Small intestine (tissue), 7 donors: ENCODE results near the gene MYO15A. TPM values are rescaled to one million over a fixed set of nuclear protein-coding genes. Genes with fewer than 3 reads are reported as not detected.

Experiments
- DNase-seq, 2 donors: peaks; one replicate each; pipeline versions ENCODE4 v3.0.0 to v3.0.0-alpha.2; 2013
- FAIRE-seq: peaks from 2 replicates; lab custom pipeline; 2012; peaks lifted over from hg19 to GRCh38; lab: Jason Lieb, UNC
- H3K27ac ChIP-seq, 3 donors: one replicate each; pipeline ENCODE4 v1.5.1; 2013; ENCODE audit warnings: low read length in 2 of 3, mild to moderate bottlenecking in 2 of 3, control low read depth in 1 of 3, inconsistent platforms in 1 of 3, low read depth in 1 of 3, moderate library complexity in 1 of 3
- H3K27me3 ChIP-seq, 3 donors: one replicate each; pipeline ENCODE4 v1.6.1; 2013; ENCODE audit warnings: low read length in 3 of 3, inconsistent platforms in 1 of 3; ENCODE audit not compliant: control insufficient read depth in 3 of 3, insufficient read depth in 3 of 3
- H3K36me3 ChIP-seq, 3 donors: one replicate each; pipeline ENCODE4 v1.6.1; 2013; ENCODE audit warnings: low read length in 3 of 3, inconsistent platforms in 1 of 3, low read depth in 1 of 3, mild to moderate bottlenecking in 1 of 3, moderate library complexity in 1 of 3; ENCODE audit not compliant: control insufficient read depth in 3 of 3, insufficient read depth in 2 of 3
- H3K4me1 ChIP-seq, 3 donors: one replicate each; pipeline ENCODE4 v1.6.1; 2013; ENCODE audit warnings: low read length in 2 of 3, inconsistent platforms in 1 of 3, low read depth in 1 of 3, mild to moderate bottlenecking in 1 of 3, moderate library complexity in 1 of 3; ENCODE audit not compliant: control insufficient read depth in 3 of 3, insufficient read depth in 2 of 3
- H3K4me3 ChIP-seq, 3 donors: one replicate each; pipeline ENCODE4 v1.5.1; 2013; ENCODE audit warnings: low read length in 3 of 3, control low read depth in 1 of 3, inconsistent platforms in 1 of 3, low read depth in 1 of 3, mild to moderate bottlenecking in 1 of 3, moderate library complexity in 1 of 3
- H3K9me3 ChIP-seq, 2 donors: one replicate each; pipeline ENCODE4 v1.6.1; 2013; ENCODE audit warnings: low read depth in 1 of 2, low read length in 1 of 2; ENCODE audit not compliant: control insufficient read depth in 2 of 2, insufficient read depth in 1 of 2
- WGBS, 3 donors: extraction: QIAGEN DNeasy Blood & Tissue Kit; methylation state at CpG; one replicate each; pipeline ENCODE4 v1.1.7; 2013; 5-methylcytosine and 5-hydroxymethylcytosine counted together
- polyA plus RNA-seq, 4 donors: library from polyadenylated mRNA; stranded (reverse) in 3 of 4; unstranded in 1 of 4; fragments of 200-250 nt in 3 of 4; fragments of 120-200 nt in 1 of 4; gene quantifications; one replicate each; pipeline versions ENCODE4 v1.2.1 to v1.2.3, GENCODE V29; 2013
- donor health status: healthy with polysubstance abuse.
- donor health status: control.
- donor health status: control.
- donor health status: Bipolar disorder and iron deficiency.
- donor health status: healthy.

The MYO15A gene
- polyA plus RNA-seq, 4 donors = 0.22 to 2.7 (median 1.6) TPM

GRCh38 chr17:18094409-18094807, 14.1 kb upstream of the MYO15A start:
- FAIRE-seq = no peak
- peaks cover 4 to 73% (median 14%) of the 10 kb centered on the region in 3 donors for H3K36me3 ChIP-seq
- WGBS, 3 donors = 95 to 99% (median 98%) methylated on average over 10 of the region's 10 CpGs

GRCh38 chr17:18099516-18099915, 9.0 kb upstream of the MYO15A start:
- H3K9me3 ChIP-seq = no peaks in the 10 kb centered on the region
- WGBS, 3 donors = 90 to 92% (median 90%) methylated on average over 13 to 14 of the region's 14 CpGs
- H3K4me3 ChIP-seq = no peak overlapping the region
- DNase-seq = no peak
- no peak for FAIRE-seq
- H3K4me1 ChIP-seq = no peaks in the 10 kb centered on the region
- peaks cover 5 to 89% (median 24%) of the 10 kb centered on the region in 3 donors for H3K36me3 ChIP-seq
- no peak overlapping the region for H3K27ac ChIP-seq
- no peaks in the 10 kb centered on the region for H3K27me3 ChIP-seq

More at GRCh38 chr17:18094409-18094807, 14.1 kb upstream of the MYO15A start:
- Histone ChIP-seq H3K27ac (no peak overlapping the region), H3K4me1 (no peaks in the 10 kb centered on the region), H3K4me3 (no peak overlapping the region), H3K9me3 (no peaks in the 10 kb centered on the region), H3K27me3 (no peaks in the 10 kb centered on the region)
- no peak for DNase-seq

GRCh38 chr17:18100616-18101015, 7.9 kb upstream of the MYO15A start:
- FAIRE-seq (no peak), DNase-seq (no peak)
- peaks cover 4 to 92% (median 24%) of the 10 kb centered on the region in 3 donors for H3K36me3 ChIP-seq
- no peak overlapping the region for H3K27ac ChIP-seq
- H3K9me3 ChIP-seq = no peaks in the 10 kb centered on the region
- no peaks in the 10 kb centered on the region for H3K4me1 ChIP-seq
- no peak overlapping the region for H3K4me3 ChIP-seq
- H3K27me3 ChIP-seq = no peaks in the 10 kb centered on the region
- 88 to 90% (median 89%) methylated on average over 10 of the region's 10 CpGs for WGBS, 3 donors

GRCh38 chr17:18101828-18102227, 6.7 kb upstream of the MYO15A start:
- Histone ChIP-seq H3K4me3 (no peak overlapping the region), H3K27me3 (no peaks in the 10 kb centered on the region), H3K36me3 (peaks cover 3 to 96% (median 24%) of the 10 kb centered on the region in 3 donors), H3K4me1 (no peaks in the 10 kb centered on the region), H3K9me3 (no peaks in the 10 kb centered on the region), H3K27ac (no peak overlapping the region)
- FAIRE-seq (no peak), DNase-seq (no peak)
- WGBS, 3 donors = 89 to 93% (median 92%) methylated on average over 9 of the region's 9 CpGs

DNA sequence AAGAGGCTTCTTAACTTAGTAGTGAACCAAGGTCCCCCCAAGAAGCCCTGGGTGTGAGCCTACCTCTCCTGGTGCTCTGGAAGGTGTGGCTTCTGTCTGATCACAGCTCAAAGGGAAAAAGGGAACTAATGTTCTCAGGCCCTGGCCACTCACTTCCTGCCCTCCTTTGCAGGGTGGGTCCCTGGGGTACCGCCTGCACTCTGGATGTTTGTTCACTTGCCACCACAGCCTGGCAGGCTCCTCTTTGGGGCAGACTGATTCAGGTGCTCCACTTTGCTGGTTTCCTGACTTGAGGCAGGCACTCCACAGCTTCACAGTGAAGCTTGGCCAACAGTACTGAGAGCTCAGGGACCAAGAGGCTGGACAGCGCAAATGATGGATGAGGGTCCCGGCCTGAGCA, 5.9 kb upstream of the MYO15A start:
- no peak overlapping the region for H3K27ac ChIP-seq
- no peaks in the 10 kb centered on the region for H3K4me1 ChIP-seq
- no peak overlapping the region for H3K4me3 ChIP-seq
- H3K27me3 ChIP-seq = no peaks in the 10 kb centered on the region
- FAIRE-seq (no peak), DNase-seq (no peak)
- 82 to 92% (median 83%) methylated on average over 3 of the region's 3 CpGs for WGBS, 3 donors
- no peaks in the 10 kb centered on the region for H3K9me3 ChIP-seq
- H3K36me3 ChIP-seq = peaks cover 3 to 96% (median 22%) of the 10 kb centered on the region in 3 donors

DNA sequence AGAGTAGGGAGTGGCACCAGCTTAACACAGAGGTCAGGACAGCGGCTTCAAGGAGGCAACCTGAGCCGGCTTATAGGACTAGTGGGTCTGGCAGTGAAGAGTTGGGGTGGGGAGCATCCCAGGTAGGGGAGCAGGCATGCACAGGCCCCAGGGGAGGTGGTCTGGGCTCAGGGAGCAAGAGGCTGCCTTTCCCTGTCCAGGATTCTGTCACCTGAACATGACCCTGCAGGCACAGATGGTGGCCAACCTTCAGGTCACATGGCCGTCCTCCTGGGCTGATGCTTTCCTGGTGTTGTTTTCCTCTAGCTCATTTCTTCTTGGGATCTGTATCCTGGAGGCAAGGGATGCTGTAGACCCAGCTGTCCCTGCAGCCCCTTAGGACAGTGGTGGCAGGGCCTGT, 3.5 kb upstream of the MYO15A start:
- no peaks in the 10 kb centered on the region for H3K27me3 ChIP-seq
- peaks cover 3 to 78% (median 10%) of the 10 kb centered on the region in 3 donors for H3K36me3 ChIP-seq
- no peak for FAIRE-seq
- WGBS, 3 donors = 89 to 95% (median 91%) methylated on average over 3 of the region's 3 CpGs
- H3K27ac ChIP-seq = no peak overlapping the region
- H3K4me1 ChIP-seq = no peaks in the 10 kb centered on the region
- no peaks in the 10 kb centered on the region for H3K9me3 ChIP-seq
- no peak overlapping the region for H3K4me3 ChIP-seq
- no peak for DNase-seq

- no peak overlapping the region for H3K27ac ChIP-seq
- H3K27me3 ChIP-seq = no peaks in the 10 kb centered on the region
- WGBS, 3 donors = 88 to 98% (median 95%) methylated on average over 6 of the region's 6 CpGs
- peaks cover 3 to 73% (median 5%) of the 10 kb centered on the region in 3 donors for H3K36me3 ChIP-seq
- H3K4me1 ChIP-seq = no peaks in the 10 kb centered on the region
- FAIRE-seq (no peak), DNase-seq (no peak)
- H3K9me3 ChIP-seq = no peaks in the 10 kb centered on the region
- H3K4me3 ChIP-seq = no peak overlapping the region
These were observed 3.0 kb upstream of the MYO15A start for GRCh38 chr17:18105595-18105994.

DNA sequence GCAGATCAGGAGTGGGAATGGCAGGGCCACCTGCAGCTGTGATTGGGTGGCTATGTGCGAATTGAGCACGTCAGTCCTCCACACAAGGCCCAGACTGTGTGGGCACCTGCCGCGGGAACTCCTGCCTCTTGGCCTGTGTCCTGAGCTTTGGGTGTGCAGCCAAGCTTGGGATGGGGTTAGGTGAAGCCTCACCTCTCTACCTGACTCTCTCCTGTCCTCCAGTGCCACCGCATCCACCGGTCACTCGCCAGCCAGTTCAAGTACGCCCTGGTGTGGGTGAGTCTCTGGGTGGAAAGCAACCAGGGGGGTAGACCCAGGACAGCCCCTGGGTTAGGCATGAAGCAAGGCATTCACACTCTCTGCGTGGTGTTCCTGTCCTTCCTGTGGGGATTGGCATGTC, 2.3 kb upstream of the MYO15A start:
- H3K27ac ChIP-seq = no peak overlapping the region
- H3K4me3 ChIP-seq = no peak overlapping the region
- FAIRE-seq (no peak), DNase-seq (no peak)
- 91 to 95% (median 94%) methylated on average over 9 of the region's 9 CpGs for WGBS, 3 donors
- no peaks in the 10 kb centered on the region for H3K9me3 ChIP-seq
- H3K4me1 ChIP-seq = no peaks in the 10 kb centered on the region
- peaks cover 2 to 66% (median 3%) of the 10 kb centered on the region in 3 donors for H3K36me3 ChIP-seq
- H3K27me3 ChIP-seq = no peaks in the 10 kb centered on the region
